Activated B cell treated with CpG ODN at 0.5 μM for 24 hours (primary cell): ENCODE results near the gene SIN3A. TPM values are rescaled to one million over a fixed set of nuclear protein-coding genes. Genes with fewer than 3 reads are reported as not detected.
"Not testable (repeated sequence)": the region's sequence is repeated elsewhere in the genome, so short reads cannot be mapped to it uniquely, and the experiment has no call there.

Experiments used
- ATAC-seq: fragments of 200-7000 bp; cut with Tn5 transposase; one replicate; pipeline ENCODE4 v1.10.0; 2021; ENCODE audit warnings: low read depth, mild to moderate bottlenecking, moderate library complexity
- CTCF ChIA-PET: fragments of 350-600 bp; sonication (Branson Sonifier 250); formaldehyde crosslinking; loops from one replicate; lab custom pipeline; 2021; ENCODE audit warnings: antibody characterized with exemption; lab: Charles Lee
- POLR2A ChIA-PET: fragments of 350-600 bp; sonication (Branson Sonifier 250); formaldehyde crosslinking; loops from one replicate; lab custom pipeline; 2021; ENCODE audit warnings: antibody characterized with exemption; lab: Charles Lee
- DNase-seq: peaks from one replicate; pipeline ENCODE4 v3.0.0; 2022
- H3K27ac Mint-ChIP-seq: one replicate; pipeline ENCODE4 v1.8.0; 2020; ENCODE audit warnings: mixed read lengths
- H3K27me3 Mint-ChIP-seq: one replicate; pipeline ENCODE4 v1.8.0; 2021; ENCODE audit warnings: mixed read lengths
- H3K36me3 Mint-ChIP-seq: one replicate; pipeline ENCODE4 v1.8.0; 2021; ENCODE audit warnings: low read depth, mixed read lengths
- H3K4me1 Mint-ChIP-seq: one replicate; pipeline ENCODE4 v1.8.0; 2021; ENCODE audit warnings: mixed read lengths
- H3K4me3 Mint-ChIP-seq: one replicate; pipeline ENCODE4 v1.8.0; 2020; ENCODE audit warnings: mild to moderate bottlenecking, mixed read lengths
- H3K9me3 Mint-ChIP-seq: one replicate; pipeline ENCODE4 v1.8.0; 2020; ENCODE audit warnings: mixed read lengths
- intact Hi-C: fragments of 100-400 bp; cut with micrococcal nuclease; formaldehyde crosslinking; loops from one replicate; pipeline ENCODE4 v1.15.1; 2024
- total RNA-seq: library from RNA; stranded (reverse); gene quantifications from 2 replicates; pipeline ENCODE4 v1.2.3, GENCODE V29; 2022
- TF ChIP-seq, protein P1 (sequence below): fragments of 200-600 bp; IDR thresholded peaks from one replicate; pipeline ENCODE4 v1.8.0; 2022; ENCODE audit warnings: antibody characterized with exemption, mild to moderate bottlenecking

SIN3A gene
- total RNA-seq, 1 donor from 2014 or later, result 122 TPM

DNA sequence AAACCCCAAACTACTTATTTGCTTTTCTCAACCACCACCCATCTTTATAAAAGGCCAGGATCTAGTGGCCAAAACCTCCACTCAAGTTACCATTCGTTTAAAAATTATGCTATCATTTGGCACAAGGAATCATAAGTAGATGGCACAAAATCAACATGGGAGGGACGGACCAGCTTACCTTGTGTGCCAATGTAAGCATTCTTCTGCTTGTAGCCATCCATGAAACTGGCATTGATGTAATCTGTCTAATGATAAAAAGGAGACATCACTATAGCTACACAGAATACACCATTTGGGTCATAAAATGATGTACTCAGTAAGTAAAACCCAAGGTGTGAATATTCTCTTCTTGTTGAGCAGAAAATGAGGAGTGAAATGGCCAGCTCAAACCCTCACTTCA, 28.2 kb upstream of the SIN3A start:
- ATAC-seq (no peak), DNase-seq (no peak)
- H3K27me3 Mint-ChIP-seq, result no peaks in the 10 kb centered on the region
- ChIA-PET CTCF (no interaction called here), POLR2A (no interaction called here)
- H3K27ac Mint-ChIP-seq, result no peak overlapping the region
- TF ChIP-seq, protein P1, sequence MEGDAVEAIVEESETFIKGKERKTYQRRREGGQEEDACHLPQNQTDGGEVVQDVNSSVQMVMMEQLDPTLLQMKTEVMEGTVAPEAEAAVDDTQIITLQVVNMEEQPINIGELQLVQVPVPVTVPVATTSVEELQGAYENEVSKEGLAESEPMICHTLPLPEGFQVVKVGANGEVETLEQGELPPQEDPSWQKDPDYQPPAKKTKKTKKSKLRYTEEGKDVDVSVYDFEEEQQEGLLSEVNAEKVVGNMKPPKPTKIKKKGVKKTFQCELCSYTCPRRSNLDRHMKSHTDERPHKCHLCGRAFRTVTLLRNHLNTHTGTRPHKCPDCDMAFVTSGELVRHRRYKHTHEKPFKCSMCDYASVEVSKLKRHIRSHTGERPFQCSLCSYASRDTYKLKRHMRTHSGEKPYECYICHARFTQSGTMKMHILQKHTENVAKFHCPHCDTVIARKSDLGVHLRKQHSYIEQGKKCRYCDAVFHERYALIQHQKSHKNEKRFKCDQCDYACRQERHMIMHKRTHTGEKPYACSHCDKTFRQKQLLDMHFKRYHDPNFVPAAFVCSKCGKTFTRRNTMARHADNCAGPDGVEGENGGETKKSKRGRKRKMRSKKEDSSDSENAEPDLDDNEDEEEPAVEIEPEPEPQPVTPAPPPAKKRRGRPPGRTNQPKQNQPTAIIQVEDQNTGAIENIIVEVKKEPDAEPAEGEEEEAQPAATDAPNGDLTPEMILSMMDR, result no peak
- H3K9me3 Mint-ChIP-seq, result no peaks in the 10 kb centered on the region
- H3K36me3 Mint-ChIP-seq, result peaks cover 27% of the 10 kb centered on the region
- H3K4me3 Mint-ChIP-seq, result no peak overlapping the region
- no peaks in the 10 kb centered on the region for H3K4me1 Mint-ChIP-seq
- intact Hi-C loops, result no loop called here

DNA sequence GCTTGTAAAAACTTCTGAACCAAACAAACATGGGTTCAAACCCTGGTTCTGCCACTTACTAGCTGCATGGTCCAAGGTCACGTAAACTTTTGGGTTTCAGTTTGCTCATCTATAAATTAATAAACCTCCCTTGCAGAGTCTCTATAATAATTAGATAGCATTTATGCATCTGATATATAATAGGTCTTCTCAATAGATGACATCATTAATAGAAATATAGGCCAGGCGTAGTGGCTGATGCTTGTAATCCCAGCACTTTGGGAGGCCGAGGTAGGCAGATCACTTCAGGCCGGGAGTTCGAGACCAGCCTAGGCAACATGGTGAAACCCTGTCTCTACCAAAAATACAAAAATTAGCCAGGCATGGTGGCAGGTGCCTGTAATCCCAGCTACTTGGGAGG, 25.6 kb upstream of the SIN3A start:
- CTCF ChIA-PET, DNase-seq, H3K4me3 Mint-ChIP-seq, H3K27ac Mint-ChIP-seq, POLR2A ChIA-PET, ATAC-seq, intact Hi-C loops, H3K4me1 Mint-ChIP-seq, H3K27me3 Mint-ChIP-seq, H3K9me3 Mint-ChIP-seq: not testable (repeated sequence)
- peaks cover 37% of the 10 kb centered on the region for H3K36me3 Mint-ChIP-seq

GRCh38 chr15:75468913-75469598, 17.6 kb upstream of the SIN3A start:
- Mint-ChIP-seq H3K4me1 (peaks cover 3% of the 10 kb centered on the region), H3K27ac (no peak overlapping the region), H3K36me3 (peaks cover 61% of the 10 kb centered on the region), H3K27me3 (no peaks in the 10 kb centered on the region), H3K4me3 (no peak overlapping the region), H3K9me3 (no peaks in the 10 kb centered on the region)
- DNase-seq (no peak), ATAC-seq (no peak)
- intact Hi-C loops, result no loop called here
- TF ChIP-seq, protein P1, result no peak
- CTCF ChIA-PET, result no interaction called here
- POLR2A ChIA-PET, result no interaction called here

DNA sequence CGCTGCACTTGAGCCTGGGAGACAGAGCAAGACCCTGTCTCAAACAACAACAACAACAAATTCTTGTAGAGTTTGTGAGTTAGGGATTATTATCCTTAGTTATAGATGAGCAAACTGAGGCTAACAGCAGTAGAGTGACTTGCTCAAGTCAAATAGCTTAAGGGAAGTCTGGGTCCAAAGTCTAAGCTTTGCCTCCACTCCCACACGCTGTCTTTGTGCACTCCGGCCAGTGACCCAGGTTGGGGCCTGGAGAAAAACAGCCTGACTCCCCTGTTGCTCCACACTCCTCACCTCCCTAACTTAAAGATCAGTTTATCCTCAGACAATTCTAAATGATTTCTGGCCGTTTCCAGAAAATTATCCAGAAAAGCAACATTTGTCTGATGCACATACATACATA, 9.2 kb upstream of the SIN3A start:
- ChIA-PET POLR2A (interaction anchor here (0.6 to 1.1 kb wide), 2 partner anchors 93 to 124 kb away, joined by 3 to 7 read pairs; no protein-coding TSS in a partner anchor), CTCF (no interaction called here)
- TF ChIP-seq, protein P1, result no peak
- Mint-ChIP-seq H3K27ac (no peak overlapping the region), H3K4me3 (no peak overlapping the region), H3K36me3 (no peaks in the 10 kb centered on the region), H3K9me3 (no peaks in the 10 kb centered on the region), H3K4me1 (peaks cover 6% of the 10 kb centered on the region), H3K27me3 (no peaks in the 10 kb centered on the region)
- ATAC-seq (no peak), DNase-seq (no peak)
- intact Hi-C loops, result no loop called here

- H3K4me3 Mint-ChIP-seq, result no peak overlapping the region
- TF ChIP-seq, protein P1, result no peak
- no peaks in the 10 kb centered on the region for H3K9me3 Mint-ChIP-seq
These were observed 8.1 kb upstream of the SIN3A start for GRCh38 chr15:75459581-75459980.

More at GRCh38 chr15:75459581-75459980, 8.1 kb upstream of the SIN3A start:
- intact Hi-C loops, result loop anchor here (10.0 kb wide), 1 partner anchor 1825 kb away; the partner anchor contains the start of gene NPTN
- H3K4me1 Mint-ChIP-seq, result peaks cover 6% of the 10 kb centered on the region
- ATAC-seq, result no peak
- no peak for DNase-seq
- no peak overlapping the region for H3K27ac Mint-ChIP-seq
- ChIA-PET POLR2A (no interaction called here), CTCF (no interaction called here)
- no peaks in the 10 kb centered on the region for H3K36me3 Mint-ChIP-seq
- H3K27me3 Mint-ChIP-seq, result no peaks in the 10 kb centered on the region
